Neural crest cell (in vitro differentiated cells): ENCODE results near the gene GRK4. TPM values are rescaled to one million over a fixed set of nuclear protein-coding genes. Genes with fewer than 3 reads are reported as not detected.
"Not testable (repeated sequence)": the region's sequence is repeated elsewhere in the genome, so short reads cannot be mapped to it uniquely, and the experiment has no call there.

Source experiments
- DNase-seq: peaks from one replicate; pipeline ENCODE4 v3.0.0; 2021; ENCODE audit warnings: low read depth, mixed read lengths, low spot score
- H3K27ac Mint-ChIP-seq: one replicate; pipeline ENCODE4 v1.8.0; 2021; ENCODE audit warnings: mild to moderate bottlenecking, mixed read lengths; ENCODE audit not compliant: unreplicated experiment
- H3K27me3 Mint-ChIP-seq: 2 replicates; pipeline ENCODE4 v1.8.0; 2021; ENCODE audit warnings: low read depth, mild to moderate bottlenecking, mixed read lengths
- H3K36me3 Mint-ChIP-seq: 2 replicates; pipeline ENCODE4 v1.8.0; 2021; ENCODE audit warnings: low read depth, mild to moderate bottlenecking, mixed read lengths
- H3K4me1 Mint-ChIP-seq: 2 replicates; pipeline ENCODE4 v1.8.0; 2021; ENCODE audit warnings: mixed read lengths
- H3K4me3 Mint-ChIP-seq: one replicate; pipeline ENCODE4 v1.8.0; 2021; ENCODE audit warnings: mild to moderate bottlenecking, mixed read lengths
- H3K9me3 Mint-ChIP-seq: 2 replicates; pipeline ENCODE4 v1.8.0; 2021; ENCODE audit warnings: mixed read lengths
- total RNA-seq: library from RNA; stranded (reverse); gene quantifications from 2 replicates; pipeline ENCODE4 v1.2.1, GENCODE V29; 2021
- TF ChIP-seq, protein P1 (sequence below): fragments of 200-600 bp; sonication (generic); conservative IDR thresholded peaks from 2 replicates; pipeline ENCODE4 v1.5.0; 2021; ENCODE audit warnings: antibody characterized with exemption, mild to moderate bottlenecking

Gene GRK4
- total RNA-seq, 1 donor from 2014 or later: 8.9 TPM

DNA sequence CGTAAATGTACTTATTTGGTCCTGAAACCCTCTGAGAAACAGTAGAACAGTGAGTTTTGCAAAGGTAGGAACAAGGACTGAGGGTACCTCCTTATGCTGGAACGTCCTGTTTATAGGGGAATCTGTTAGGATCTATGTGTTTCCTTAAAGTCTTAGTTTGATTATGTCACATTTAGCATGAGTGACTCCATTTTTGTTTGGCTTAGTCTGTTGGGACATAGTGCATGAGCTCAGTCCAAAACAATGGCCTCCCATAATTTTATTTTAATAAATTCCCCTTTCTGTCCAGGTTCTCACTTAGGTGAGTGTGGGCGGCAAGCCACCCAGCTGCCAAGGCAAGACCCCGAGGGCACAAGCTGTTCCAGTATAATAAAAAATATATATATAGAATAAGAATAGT is 83.3 kb downstream of the GRK4 start:
- H3K27me3 Mint-ChIP-seq: peaks cover 27% of the 10 kb centered on the region
- H3K9me3 Mint-ChIP-seq: no peaks in the 10 kb centered on the region
- TF ChIP-seq, protein P1, sequence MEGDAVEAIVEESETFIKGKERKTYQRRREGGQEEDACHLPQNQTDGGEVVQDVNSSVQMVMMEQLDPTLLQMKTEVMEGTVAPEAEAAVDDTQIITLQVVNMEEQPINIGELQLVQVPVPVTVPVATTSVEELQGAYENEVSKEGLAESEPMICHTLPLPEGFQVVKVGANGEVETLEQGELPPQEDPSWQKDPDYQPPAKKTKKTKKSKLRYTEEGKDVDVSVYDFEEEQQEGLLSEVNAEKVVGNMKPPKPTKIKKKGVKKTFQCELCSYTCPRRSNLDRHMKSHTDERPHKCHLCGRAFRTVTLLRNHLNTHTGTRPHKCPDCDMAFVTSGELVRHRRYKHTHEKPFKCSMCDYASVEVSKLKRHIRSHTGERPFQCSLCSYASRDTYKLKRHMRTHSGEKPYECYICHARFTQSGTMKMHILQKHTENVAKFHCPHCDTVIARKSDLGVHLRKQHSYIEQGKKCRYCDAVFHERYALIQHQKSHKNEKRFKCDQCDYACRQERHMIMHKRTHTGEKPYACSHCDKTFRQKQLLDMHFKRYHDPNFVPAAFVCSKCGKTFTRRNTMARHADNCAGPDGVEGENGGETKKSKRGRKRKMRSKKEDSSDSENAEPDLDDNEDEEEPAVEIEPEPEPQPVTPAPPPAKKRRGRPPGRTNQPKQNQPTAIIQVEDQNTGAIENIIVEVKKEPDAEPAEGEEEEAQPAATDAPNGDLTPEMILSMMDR: no peak
- H3K27ac Mint-ChIP-seq: no peak overlapping the region
- H3K36me3 Mint-ChIP-seq: no peaks in the 10 kb centered on the region
- DNase-seq: no peak
- H3K4me1 Mint-ChIP-seq: peaks cover 5% of the 10 kb centered on the region
- no peak overlapping the region for H3K4me3 Mint-ChIP-seq

- Mint-ChIP-seq H3K9me3 (no peaks in the 10 kb centered on the region), H3K36me3 (no peaks in the 10 kb centered on the region), H3K27ac (peak overlapping the region; percentile 68), H3K4me3 (no peak overlapping the region), H3K27me3 (peaks cover 32% of the 10 kb centered on the region), H3K4me1 (peaks cover 5% of the 10 kb centered on the region)
- DNase-seq: peak; percentile 57
- TF ChIP-seq, protein P1: peak; percentile 79
Measured at GRCh38 chr4:3047464-3048286, 84.3 kb downstream of the GRK4 start.

DNA sequence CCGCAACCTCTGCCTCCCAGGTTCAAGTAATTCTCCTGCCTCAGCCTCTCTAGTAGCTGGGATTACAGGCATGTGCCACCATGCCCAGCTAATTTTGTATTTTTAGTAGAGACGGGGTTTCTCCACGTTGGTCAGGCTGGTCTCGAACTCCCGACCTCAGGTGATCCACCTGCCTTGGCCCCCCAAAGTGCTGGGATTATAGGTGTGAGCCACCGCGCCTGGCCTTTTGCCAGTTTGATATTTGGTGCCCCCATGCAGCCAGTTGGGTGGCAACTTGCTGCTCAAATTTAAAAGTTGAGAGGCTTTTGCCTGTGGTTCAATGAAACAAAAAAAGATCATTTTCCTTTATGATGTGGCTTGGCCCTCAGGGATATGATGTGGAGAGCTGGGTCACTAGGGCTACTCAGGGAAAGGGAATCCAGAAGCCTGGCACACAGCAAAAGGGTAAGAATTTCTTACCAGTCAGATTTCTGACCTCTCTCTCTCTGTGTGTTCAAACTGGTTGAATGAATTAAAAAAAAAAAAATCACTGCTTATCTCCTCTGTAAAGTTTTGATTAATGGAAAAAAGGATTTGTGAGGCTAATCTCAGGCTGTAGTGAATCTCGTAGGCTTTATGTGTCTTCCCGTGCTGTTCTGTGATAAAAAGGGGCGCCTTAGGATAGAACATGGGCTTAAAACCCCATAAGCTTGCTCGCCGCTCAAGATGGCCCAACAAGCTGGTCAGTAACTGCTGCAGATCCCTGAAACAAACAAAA is 87.9 kb downstream of the GRK4 start:
- not testable (repeated sequence) for H3K36me3 Mint-ChIP-seq, H3K4me1 Mint-ChIP-seq, H3K9me3 Mint-ChIP-seq, H3K4me3 Mint-ChIP-seq, DNase-seq, H3K27ac Mint-ChIP-seq
- peaks cover 25% of the 10 kb centered on the region for H3K27me3 Mint-ChIP-seq

DNA sequence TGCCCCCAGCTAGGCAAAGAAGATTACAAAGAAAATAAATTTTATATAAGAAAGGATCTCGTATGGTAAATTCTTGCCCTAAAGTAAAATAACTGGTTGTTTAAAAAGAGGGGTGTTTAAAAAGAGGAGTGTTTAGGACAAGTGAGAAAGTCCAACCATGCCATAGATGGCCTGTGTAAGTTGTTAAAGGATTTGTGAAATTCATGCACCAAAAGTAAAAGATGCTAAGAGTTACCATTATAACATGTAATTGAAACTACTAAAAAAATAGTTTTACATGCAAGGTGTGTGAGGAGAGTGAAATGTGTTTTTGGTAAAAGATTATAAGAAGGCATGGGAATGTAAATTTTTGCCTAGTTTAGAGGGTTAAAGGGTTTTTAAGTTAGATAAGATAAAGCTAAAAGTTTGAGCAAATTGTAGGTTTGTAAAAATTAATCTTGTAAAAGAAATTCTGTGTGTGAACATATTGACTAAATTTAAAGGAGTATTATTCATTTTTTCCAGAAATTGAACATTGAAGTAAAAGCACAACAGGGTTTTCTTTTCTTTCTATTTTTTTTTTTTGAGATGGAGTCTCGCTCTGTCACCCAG is 90.9 kb downstream of the GRK4 start:
- TF ChIP-seq, protein P1: no peak
- no peaks in the 10 kb centered on the region for H3K4me1 Mint-ChIP-seq
- DNase-seq: no peak
- H3K4me3 Mint-ChIP-seq: no peak overlapping the region
- H3K27me3 Mint-ChIP-seq: peaks cover 22% of the 10 kb centered on the region
- peaks cover 8% of the 10 kb centered on the region for H3K36me3 Mint-ChIP-seq
- no peak overlapping the region for H3K27ac Mint-ChIP-seq
- H3K9me3 Mint-ChIP-seq: peaks cover 8% of the 10 kb centered on the region

DNA sequence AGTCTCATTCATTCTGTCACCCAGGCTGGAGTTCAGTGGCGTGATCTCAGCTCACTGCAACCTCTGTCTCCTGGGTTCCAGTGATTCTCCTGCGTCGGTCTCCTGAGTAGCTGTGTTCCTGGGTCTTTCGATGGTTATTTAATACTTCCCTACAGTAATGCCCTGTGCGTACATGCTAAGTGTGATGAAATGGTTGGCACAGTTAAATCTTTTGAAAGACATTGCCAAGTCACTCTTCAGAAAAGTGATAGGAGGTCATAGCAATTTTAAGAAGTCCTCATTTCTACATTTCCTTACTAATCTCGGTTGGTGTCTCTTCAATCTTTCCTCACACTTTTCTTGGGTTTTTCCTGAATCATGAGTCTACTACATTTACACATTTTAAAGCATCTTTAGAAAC is 96.6 kb downstream of the GRK4 start:
- Mint-ChIP-seq H3K27me3 (no peaks in the 10 kb centered on the region), H3K4me3 (no peak overlapping the region), H3K36me3 (peaks cover 3% of the 10 kb centered on the region), H3K4me1 (no peaks in the 10 kb centered on the region), H3K27ac (no peak overlapping the region), H3K9me3 (peaks cover 4% of the 10 kb centered on the region)
- no peak for DNase-seq
- TF ChIP-seq, protein P1: no peak
